Fibroblast of villous mesenchyme (primary cell): ENCODE data around the gene TRAPPC2B. TPM values are rescaled to one million over a fixed set of nuclear protein-coding genes. Genes with fewer than 3 reads are reported as not detected.
A peak's percentile ranks its signal among the peaks of the same experiment; 100 is the strongest.

Experiments used
- DNase-seq: peaks from one replicate; pipeline ENCODE4 v3.0.0-alpha.2; 2010; ENCODE audit warnings: low read depth
- H3K4me3 ChIP-seq: 2 replicates; pipeline ENCODE4 v1.5.1; 2011; ENCODE audit warnings: low read depth, mild to moderate bottlenecking, low read length
- total RNA-seq: library from RNA; depleted of rRNA; stranded (reverse); fragments of >200 nt; gene quantifications from 2 replicates; pipeline ENCODE4 v1.2.3, GENCODE V29; 2012
- TF ChIP-seq, protein P1 (sequence below): IDR thresholded peaks from 2 replicates; pipeline ENCODE4 v1.5.1; 2012; ENCODE audit warnings: low read depth, mild to moderate bottlenecking, low read length; ENCODE audit not compliant: insufficient read depth

TRAPPC2B gene
- total RNA-seq, 1 donor, result 11.7 TPM

DNA sequence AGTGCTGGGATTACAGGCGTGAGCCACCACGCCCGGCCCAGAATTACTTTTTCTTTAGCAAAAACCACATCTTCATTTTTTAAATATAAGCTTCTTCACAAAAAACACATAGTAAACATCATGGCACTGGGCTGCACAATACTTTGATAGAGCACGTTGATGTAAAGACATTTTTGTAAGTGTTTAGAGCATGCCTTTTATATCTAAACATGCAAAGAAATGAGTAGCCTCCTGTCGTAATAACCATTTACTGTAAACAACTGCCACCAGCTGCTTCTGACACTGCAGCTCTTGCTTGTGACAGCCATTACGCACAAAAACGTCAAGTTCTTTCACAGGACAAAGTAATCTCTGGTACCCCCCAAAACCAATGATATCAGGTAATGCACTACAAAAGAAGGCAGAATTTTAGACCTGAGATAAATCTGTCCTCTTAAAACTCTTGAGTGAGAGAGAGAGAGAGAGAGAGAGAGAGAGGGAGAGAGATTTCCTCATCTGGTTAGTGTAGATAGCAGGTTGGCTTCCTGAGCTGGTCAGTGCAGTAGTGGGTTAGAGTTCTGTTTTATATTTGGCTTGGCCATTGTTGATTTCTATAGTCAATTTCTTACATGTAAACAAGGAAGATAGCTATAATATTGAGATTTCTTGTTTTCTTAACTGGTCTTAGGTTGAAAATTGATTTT, 19.6 kb downstream of the TRAPPC2B start:
- no peak overlapping the region for H3K4me3 ChIP-seq
- peak; percentile 39 for DNase-seq

DNA sequence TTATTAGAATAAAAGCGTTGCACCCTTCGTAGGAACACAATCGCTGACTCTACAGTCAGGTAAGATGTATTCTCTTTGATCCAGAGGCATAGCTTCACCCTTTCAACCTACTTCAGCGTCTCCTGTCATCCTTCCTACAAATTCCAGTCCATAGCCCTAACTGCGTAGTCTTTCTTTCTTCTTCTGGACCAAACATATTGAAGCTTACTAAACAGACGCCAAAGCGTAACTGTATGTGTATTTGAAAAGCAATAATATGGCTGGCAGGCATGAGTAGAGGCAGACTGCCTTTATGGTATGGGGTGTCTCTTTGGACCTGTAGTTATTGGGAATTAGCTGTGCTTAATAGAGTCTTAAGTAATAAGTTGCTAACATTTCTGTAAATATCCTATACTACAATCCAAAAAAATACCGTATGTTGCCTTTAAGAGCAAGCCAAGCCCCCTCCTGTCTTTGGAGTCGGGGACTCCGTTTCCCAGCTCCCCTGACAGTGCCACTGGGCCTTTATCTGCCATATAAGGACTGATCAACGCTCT, 25.9 kb downstream of the TRAPPC2B start:
- no peak for DNase-seq
- TF ChIP-seq, protein P1, sequence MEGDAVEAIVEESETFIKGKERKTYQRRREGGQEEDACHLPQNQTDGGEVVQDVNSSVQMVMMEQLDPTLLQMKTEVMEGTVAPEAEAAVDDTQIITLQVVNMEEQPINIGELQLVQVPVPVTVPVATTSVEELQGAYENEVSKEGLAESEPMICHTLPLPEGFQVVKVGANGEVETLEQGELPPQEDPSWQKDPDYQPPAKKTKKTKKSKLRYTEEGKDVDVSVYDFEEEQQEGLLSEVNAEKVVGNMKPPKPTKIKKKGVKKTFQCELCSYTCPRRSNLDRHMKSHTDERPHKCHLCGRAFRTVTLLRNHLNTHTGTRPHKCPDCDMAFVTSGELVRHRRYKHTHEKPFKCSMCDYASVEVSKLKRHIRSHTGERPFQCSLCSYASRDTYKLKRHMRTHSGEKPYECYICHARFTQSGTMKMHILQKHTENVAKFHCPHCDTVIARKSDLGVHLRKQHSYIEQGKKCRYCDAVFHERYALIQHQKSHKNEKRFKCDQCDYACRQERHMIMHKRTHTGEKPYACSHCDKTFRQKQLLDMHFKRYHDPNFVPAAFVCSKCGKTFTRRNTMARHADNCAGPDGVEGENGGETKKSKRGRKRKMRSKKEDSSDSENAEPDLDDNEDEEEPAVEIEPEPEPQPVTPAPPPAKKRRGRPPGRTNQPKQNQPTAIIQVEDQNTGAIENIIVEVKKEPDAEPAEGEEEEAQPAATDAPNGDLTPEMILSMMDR, result no peak
- peak overlapping the region; percentile 97 for H3K4me3 ChIP-seq

More for the DNA sequence above, 19.6 kb downstream of the TRAPPC2B start:
- TF ChIP-seq, protein P1, result no peak

DNA sequence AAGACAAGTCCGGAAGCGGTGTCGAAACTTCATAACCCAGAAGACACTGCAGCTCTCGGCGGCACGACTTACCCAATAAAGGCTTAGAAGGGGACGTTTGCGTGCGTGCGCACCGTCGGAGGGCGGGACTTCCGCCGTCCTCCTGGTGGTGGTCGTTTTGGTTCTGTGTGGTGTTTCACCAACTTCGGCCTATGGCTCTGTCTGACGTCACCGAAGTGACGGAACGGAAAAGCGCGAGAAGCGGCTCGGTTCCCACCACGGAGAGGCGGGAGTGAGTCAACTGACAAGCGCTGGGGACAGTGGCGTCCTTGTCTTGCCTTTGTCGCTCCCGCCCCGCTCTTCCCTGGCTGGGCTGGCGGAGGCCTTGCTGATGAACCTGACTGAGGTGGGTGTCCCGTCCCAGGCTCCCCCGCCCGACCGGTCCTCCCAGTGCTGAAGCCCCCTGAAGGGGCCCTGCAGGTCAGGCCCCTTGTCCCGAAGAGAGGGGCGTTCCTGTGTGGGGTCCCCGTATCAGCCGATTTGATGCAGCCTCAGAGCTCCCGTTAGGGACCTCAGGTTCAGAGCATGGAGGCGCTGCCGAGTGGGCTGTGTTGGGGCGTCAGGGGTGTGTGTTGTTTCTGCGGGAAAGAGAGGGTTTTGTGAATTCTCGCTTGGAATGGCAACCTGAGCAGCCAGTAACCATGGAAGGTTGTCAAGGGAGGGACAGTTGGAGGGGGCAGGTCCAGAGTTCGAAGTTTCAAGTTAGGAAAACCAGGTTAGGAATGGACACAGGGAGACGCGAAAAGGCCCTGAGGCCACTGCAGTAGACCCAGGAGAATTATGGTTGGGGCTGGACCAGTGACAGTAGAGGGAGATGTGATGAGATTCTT, 26.6 kb downstream of the TRAPPC2B start, which contains the start of gene ZNF548:
Gene ZNF548, plus strand, starts transcription at position 125 of the 869 bp plus-strand sequence. Its CDS starts 246 bp downstream, at position 371.
- peak within 1 kb of the TSS; percentile 97 for H3K4me3 ChIP-seq
- DNase-seq, result peak; percentile 100
- TF ChIP-seq, protein P1, result peak; percentile 23

DNA sequence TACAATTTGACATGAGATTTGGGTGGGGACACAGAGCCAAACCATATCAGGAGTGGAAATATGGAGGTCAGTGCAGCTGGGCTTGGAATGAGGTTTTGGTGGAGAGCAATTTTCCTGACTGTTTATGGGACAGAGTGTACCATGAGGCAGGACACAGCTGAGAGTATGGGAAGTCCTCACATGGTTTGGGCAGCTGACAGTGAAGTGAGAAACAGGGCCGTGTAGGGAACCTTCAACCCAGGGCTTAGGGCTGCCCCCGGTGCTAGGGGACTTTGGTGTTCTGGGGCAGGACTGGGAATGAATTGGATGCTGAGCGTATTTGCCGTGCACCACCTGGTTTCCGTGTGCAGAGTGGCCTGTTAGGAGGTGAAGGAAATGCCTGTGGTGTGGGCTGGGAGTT, 32.4 kb downstream of the TRAPPC2B start:
- DNase-seq, result no peak
- TF ChIP-seq, protein P1, result no peak
- no peak overlapping the region for H3K4me3 ChIP-seq

DNA sequence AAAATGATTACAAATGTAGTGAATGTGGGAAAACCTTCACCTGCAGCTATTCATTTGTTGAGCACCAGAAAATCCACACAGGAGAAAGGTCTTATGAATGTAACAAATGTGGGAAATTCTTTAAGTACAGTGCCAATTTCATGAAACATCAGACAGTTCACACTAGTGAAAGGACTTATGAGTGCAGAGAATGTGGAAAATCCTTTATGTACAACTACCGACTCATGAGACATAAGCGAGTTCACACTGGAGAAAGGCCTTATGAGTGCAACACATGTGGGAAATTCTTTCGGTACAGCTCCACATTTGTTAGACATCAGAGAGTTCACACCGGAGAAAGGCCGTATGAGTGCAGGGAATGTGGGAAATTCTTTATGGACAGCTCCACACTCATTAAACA, 35.5 kb downstream of the TRAPPC2B start:
- TF ChIP-seq, protein P1, result no peak
- DNase-seq, result no peak
- no peak overlapping the region for H3K4me3 ChIP-seq

DNA sequence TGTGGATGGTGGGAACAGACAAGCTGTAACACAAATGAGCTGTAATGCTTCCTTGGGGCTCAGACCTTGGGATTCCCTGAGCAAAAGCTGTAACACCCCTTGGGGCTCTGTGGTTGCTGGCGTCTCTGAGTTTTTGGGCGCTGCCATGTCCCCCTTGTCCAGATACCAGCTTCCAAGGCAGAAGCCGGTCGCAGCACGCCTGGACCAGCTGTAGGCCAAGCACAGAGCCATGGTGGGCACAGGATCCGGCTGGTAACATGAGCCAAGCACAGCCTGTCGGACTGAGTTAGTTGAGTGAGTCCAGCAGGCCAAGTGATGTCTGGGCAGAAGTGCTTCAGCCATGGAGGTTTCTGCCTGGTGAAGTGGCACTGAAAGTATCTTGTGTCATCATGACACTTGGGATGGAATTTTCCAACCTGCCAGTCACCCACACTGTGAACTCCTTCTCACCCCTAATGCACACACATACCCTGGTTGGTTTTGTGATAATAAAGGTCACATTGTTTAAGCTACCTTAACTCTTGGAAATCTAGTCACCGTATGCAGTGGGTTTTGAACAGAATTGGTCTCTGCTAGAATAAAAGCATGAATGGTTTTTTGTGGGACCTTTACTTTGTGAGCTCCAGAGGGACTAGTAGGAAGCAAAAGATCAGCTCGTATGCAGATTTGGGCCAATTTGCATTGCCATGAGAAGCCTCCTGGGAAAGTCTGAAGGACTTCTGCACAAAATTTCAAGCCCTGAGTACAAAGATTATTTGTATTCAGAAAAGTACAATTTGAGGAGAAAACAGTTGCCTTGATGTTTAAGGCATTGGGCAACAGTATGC, 40.6 kb downstream of the TRAPPC2B start:
- TF ChIP-seq, protein P1, result no peak

More for the DNA sequence above, 40.6 kb downstream of the TRAPPC2B start:
- DNase-seq, result no peak
- H3K4me3 ChIP-seq, result no peak overlapping the region
